ENCODE results near the gene GPATCH8.
"Not testable (repeated sequence)": the region's sequence is repeated elsewhere in the genome, so short reads cannot be mapped to it uniquely, and the experiment has no call there.

Gene GPATCH8
- long read RNA-seq, donor 1, full-length matches to known transcripts = 10 of 10 reads
- long read RNA-seq, donor 1, partial matches to known transcripts = 0 of 10 reads
- long read RNA-seq, donor 1, other reads (novel, unspliced or antisense) = 0 of 10 reads
- long read RNA-seq, donor 2, full-length matches to known transcripts = 2 of 2 reads
- long read RNA-seq, donor 2, partial matches to known transcripts = 0 of 2 reads
- long read RNA-seq, donor 2, other reads (novel, unspliced or antisense) = 0 of 2 reads
- long read RNA-seq, donor 3, full-length matches to known transcripts = 6 of 51 reads
- long read RNA-seq, donor 3, partial matches to known transcripts = 45 of 51 reads
- long read RNA-seq, donor 3, other reads (novel, unspliced or antisense) = 0 of 51 reads
- long read RNA-seq, donor 4, full-length matches to known transcripts = 9 of 18 reads
- long read RNA-seq, donor 4, partial matches to known transcripts = 9 of 18 reads
- long read RNA-seq, donor 4, other reads (novel, unspliced or antisense) = 0 of 18 reads
- long read RNA-seq, donor 5, full-length matches to known transcripts = 3 of 3 reads
- long read RNA-seq, donor 5, partial matches to known transcripts = 0 of 3 reads
- long read RNA-seq, donor 5, other reads (novel, unspliced or antisense) = 0 of 3 reads
- long read RNA-seq, donor 6, full-length matches to known transcripts = 5 of 21 reads
- long read RNA-seq, donor 6, partial matches to known transcripts = 16 of 21 reads
- long read RNA-seq, donor 6, other reads (novel, unspliced or antisense) = 0 of 21 reads
- long read RNA-seq, donor 7 = 0 reads
- long read RNA-seq, donor 8, full-length matches to known transcripts = 5 of 5 reads
- long read RNA-seq, donor 8, partial matches to known transcripts = 0 of 5 reads
- long read RNA-seq, donor 8, other reads (novel, unspliced or antisense) = 0 of 5 reads

- peak; percentile 95 for DNase-seq
These were observed at the start of gene GPATCH8 for GRCh38 chr17:44503147-44504029. Gene GPATCH8 (minus strand): TSS chr17:44503406. CDS start chr17:44503370, 36 bp downstream.

- DNase-seq = no peak
These were observed 49.2 kb upstream of the GPATCH8 start for GRCh38 chr17:44552361-44552760.

- no peak for DNase-seq
These were observed 46.5 kb upstream of the GPATCH8 start for GRCh38 chr17:44549686-44550085.

- DNase-seq = no peak
These were observed 45.4 kb upstream of the GPATCH8 start for GRCh38 chr17:44548376-44549230.

- DNase-seq = peak; percentile 68
These were observed 44.5 kb upstream of the GPATCH8 start for GRCh38 chr17:44547625-44548267.

- DNase-seq = no peak
These were observed 43.7 kb upstream of the GPATCH8 start for GRCh38 chr17:44546671-44547606.

GRCh38 chr17:44543905-44544523 is 40.8 kb upstream of the GPATCH8 start:
- DNase-seq = no peak

- peak; percentile 78 for DNase-seq
These were observed 40.2 kb upstream of the GPATCH8 start for GRCh38 chr17:44543213-44543904.

GRCh38 chr17:44541884-44542581 is 38.8 kb upstream of the GPATCH8 start:
- no peak for DNase-seq

- no peak for DNase-seq
These were observed 37.3 kb upstream of the GPATCH8 start for GRCh38 chr17:44540246-44541084.

- DNase-seq = no peak
These were observed 36.5 kb upstream of the GPATCH8 start for GRCh38 chr17:44539673-44540072.

- DNase-seq = not testable (repeated sequence)
These were observed 34.7 kb upstream of the GPATCH8 start for GRCh38 chr17:44537922-44538321.

GRCh38 chr17:44536090-44536953 is 33.1 kb upstream of the GPATCH8 start:
- peak; percentile 68 for DNase-seq

GRCh38 chr17:44533533-44534246 is 30.5 kb upstream of the GPATCH8 start:
- DNase-seq = peak; percentile 83

- DNase-seq = no peak
These were observed 27.8 kb upstream of the GPATCH8 start for GRCh38 chr17:44530896-44531418.

Measured in right kidney (tissue), 9 donors.